BLaER1 (cell line): ENCODE measurements around the gene RRN3.
"Not testable (repeated sequence)": the region's sequence is repeated elsewhere in the genome, so short reads cannot be mapped to it uniquely, and the experiment has no call there.

Experiments used
- H3K27ac ChIP-seq: shearing (Covaris generic); formaldehyde crosslinking; 2 replicates; pipeline ENCODE4 v1.8.1; 2022
- H3K27me3 ChIP-seq: shearing (Covaris generic); formaldehyde crosslinking; 2 replicates; pipeline ENCODE4 v1.8.1; 2022
- H3K36me3 ChIP-seq: shearing (Covaris generic); formaldehyde crosslinking; 2 replicates; pipeline ENCODE4 v1.8.1; 2022
- H3K4me1 ChIP-seq: shearing (Covaris generic); formaldehyde crosslinking; 2 replicates; pipeline ENCODE4 v1.8.1; 2022
- H3K4me2 ChIP-seq: shearing (Covaris generic); formaldehyde crosslinking; 2 replicates; pipeline ENCODE4 v1.8.1; 2022
- H3K4me3 ChIP-seq: shearing (Covaris generic); formaldehyde crosslinking; 2 replicates; pipeline ENCODE4 v1.8.1; 2022
- H3K9ac ChIP-seq: shearing (Covaris generic); formaldehyde crosslinking; 2 replicates; pipeline ENCODE4 v1.8.1; 2022
- H3K9me3 ChIP-seq: shearing (Covaris generic); formaldehyde crosslinking; 2 replicates; pipeline ENCODE4 v1.8.1; 2022
- H4K20me1 ChIP-seq: shearing (Covaris generic); formaldehyde crosslinking; 2 replicates; pipeline ENCODE4 v1.8.1; 2022
- Cebpa-rat ChIP-seq: shearing (Covaris generic); IDR thresholded peaks from 2 replicates; pipeline ENCODE4 v1.8.1; 2022

The RRN3 gene

DNA sequence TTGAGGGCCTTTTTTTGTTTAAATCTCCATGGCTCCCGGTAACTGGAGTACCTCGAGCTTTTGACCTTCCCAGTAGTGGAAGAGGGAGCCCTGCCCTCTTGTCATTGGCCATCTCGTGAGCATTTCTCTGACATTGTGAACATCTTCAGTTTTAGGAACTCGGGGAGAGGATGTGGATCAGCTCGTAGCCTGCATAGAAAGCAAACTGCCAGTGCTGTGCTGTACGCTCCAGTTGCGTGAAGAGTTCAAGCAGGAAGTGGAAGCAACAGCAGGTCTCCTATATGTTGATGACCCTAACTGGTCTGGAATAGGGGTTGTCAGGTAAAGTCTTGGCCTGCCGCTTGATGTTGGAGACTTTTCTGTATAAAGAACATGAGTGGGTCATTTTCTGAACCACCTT lies 62.5 kb downstream of the RRN3 start:
- H3K27ac ChIP-seq: peak overlapping the region; percentile 75
- no peak for TF ChIP-seq Cebpa-rat
- H3K9ac ChIP-seq: peak overlapping the region; percentile 30; the same call in 1 of the 2 replicates
- no peaks in the 10 kb centered on the region for H3K9me3 ChIP-seq
- H3K27me3 ChIP-seq: no peaks in the 10 kb centered on the region
- peak overlapping the region; percentile 89 for H3K4me2 ChIP-seq
- peaks cover 54% of the 10 kb centered on the region for H3K4me1 ChIP-seq
- 0 out of 2 replicates have a peak overlapping the region, but pooled peaks have one; percentile 18 for H3K4me3 ChIP-seq
- peaks cover 73% of the 10 kb centered on the region for H4K20me1 ChIP-seq
- H3K36me3 ChIP-seq: peaks cover 82% of the 10 kb centered on the region

DNA sequence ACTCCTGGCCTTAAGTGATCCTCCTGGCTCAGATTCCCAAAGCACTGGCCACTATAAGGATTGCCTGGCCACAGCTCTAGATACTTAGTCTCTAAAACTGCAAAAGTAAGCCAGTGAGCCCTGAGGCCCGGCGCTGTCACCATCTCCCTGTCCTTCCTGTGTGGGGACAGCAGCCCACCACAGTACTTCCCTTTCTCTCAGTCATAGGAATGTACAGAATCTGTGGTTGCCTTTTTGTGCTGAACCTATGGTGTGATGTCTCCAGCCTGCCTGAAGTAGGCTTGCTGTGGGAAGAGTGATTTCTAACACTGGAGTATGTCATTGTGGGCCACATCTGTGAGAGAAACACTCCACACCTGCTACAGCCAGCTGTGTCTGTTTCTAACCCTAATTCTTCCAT lies 62.9 kb downstream of the RRN3 start:
- Histone ChIP-seq H3K9ac (peak overlapping the region; percentile 30; the same call in 1 of the 2 replicates), H3K36me3 (peaks cover 80% of the 10 kb centered on the region), H3K4me2 (peak overlapping the region; percentile 89), H3K27ac (peak overlapping the region; percentile 75), H3K9me3 (no peaks in the 10 kb centered on the region), H3K4me3 (0 out of 2 replicates have a peak overlapping the region, but pooled peaks have one; percentile 18), H3K4me1 (peaks cover 54% of the 10 kb centered on the region), H4K20me1 (peaks cover 76% of the 10 kb centered on the region), H3K27me3 (no peaks in the 10 kb centered on the region)
- TF ChIP-seq Cebpa-rat: no peak

DNA sequence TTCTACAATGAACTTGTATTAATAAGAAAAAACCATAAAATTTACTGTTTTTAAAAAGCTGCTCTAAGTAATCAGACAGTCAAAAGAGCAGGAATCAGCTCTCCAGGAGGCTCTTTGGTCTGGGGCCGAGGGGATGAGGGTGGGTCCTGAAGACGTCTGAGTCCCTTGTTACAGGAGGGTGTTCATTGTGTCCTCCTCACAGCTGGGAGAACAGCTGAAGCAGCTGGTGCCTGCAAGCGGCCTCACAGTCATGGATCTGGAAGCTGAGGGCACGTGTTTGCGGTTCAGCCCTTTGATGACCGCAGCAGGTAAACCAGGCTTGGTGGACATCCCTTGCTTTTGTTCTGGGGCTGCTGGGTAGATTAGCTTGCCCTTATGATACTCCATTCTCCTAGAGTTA lies 64.3 kb downstream of the RRN3 start:
- not testable (repeated sequence) for H3K4me2 ChIP-seq, H3K27ac ChIP-seq, H3K9me3 ChIP-seq, H3K27me3 ChIP-seq, H3K9ac ChIP-seq, H3K4me3 ChIP-seq
- Histone ChIP-seq H3K4me1 (peaks cover 47% of the 10 kb centered on the region), H4K20me1 (peaks cover 85% of the 10 kb centered on the region), H3K36me3 (peaks cover 80% of the 10 kb centered on the region)

DNA sequence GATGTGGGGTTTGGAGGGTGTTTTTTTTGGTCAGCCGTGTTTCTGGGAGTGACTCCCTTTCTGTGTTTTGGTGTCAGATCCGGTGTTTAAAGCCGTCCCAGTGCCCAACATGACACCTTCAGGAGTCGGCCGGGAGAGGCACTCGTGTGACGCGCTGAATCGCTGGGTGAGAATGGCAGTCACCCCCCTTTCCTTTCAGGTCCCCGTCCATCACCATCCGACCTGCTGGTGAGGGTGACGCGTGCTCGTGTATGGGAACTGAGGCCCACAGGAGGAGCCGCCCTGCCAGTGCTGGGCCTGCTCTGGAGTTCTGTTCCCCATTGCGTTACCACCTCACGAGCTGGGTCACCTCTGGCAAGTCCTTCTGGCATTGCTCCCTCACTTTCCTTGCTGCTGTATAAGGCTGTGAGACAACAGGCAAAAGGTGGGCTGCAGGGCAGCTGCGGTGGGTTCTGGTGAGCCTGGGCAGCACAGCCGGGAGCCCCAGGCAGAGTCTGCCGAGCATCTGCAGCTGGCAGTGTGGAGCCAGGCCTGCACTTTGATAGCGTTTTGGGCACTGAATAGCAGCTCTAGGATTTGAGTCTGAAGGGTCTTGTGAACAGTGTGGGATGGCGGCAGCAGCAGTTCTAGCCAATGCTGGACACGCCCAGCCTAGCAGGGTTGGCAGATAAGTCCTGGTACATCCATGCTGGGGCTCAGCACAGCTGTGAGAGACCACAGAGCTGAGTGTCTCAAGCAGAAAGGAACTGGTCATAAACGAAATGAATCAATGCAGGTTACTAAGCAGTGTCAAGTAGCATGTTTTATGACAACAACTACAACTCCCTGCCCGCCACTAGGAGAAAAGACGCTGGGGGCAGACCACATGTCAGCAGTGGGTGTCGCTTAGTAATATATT lies 65.0 kb downstream of the RRN3 start:
- H3K36me3 ChIP-seq: peaks cover 80% of the 10 kb centered on the region
- H3K9ac ChIP-seq: 0 out of 2 replicates have a peak overlapping the region, but pooled peaks have one; percentile 24
- H3K4me1 ChIP-seq: peaks cover 40% of the 10 kb centered on the region
- H3K27ac ChIP-seq: 0 out of 2 replicates have a peak overlapping the region, but pooled peaks have one; percentile 35
- not testable (repeated sequence) for H3K9me3 ChIP-seq, H3K4me2 ChIP-seq, H3K27me3 ChIP-seq, H3K4me3 ChIP-seq
- H4K20me1 ChIP-seq: peaks cover 85% of the 10 kb centered on the region

DNA sequence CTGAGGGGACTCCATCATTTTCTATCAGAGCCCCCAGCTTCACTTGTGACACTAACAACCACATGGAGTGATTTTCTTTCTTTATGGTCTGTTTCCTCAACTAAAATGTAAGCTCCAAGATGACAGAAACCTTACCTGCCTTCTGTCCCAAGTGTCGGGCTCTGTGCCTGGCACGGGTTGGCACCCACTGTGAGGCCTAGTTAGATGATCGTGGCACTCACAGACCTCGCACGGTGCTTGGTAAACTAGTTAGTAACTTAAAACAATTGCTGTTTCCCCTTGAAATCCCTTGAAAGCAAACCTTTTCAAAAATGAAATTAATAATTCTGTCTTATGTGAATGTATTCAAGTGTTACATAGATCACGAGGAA lies 65.7 kb downstream of the RRN3 start:
- peaks cover 80% of the 10 kb centered on the region for H3K36me3 ChIP-seq
- peaks cover 85% of the 10 kb centered on the region for H4K20me1 ChIP-seq
- not testable (repeated sequence) for H3K9ac ChIP-seq, H3K9me3 ChIP-seq, H3K27me3 ChIP-seq, H3K27ac ChIP-seq, H3K4me3 ChIP-seq, H3K4me2 ChIP-seq
- peaks cover 32% of the 10 kb centered on the region for H3K4me1 ChIP-seq

DNA sequence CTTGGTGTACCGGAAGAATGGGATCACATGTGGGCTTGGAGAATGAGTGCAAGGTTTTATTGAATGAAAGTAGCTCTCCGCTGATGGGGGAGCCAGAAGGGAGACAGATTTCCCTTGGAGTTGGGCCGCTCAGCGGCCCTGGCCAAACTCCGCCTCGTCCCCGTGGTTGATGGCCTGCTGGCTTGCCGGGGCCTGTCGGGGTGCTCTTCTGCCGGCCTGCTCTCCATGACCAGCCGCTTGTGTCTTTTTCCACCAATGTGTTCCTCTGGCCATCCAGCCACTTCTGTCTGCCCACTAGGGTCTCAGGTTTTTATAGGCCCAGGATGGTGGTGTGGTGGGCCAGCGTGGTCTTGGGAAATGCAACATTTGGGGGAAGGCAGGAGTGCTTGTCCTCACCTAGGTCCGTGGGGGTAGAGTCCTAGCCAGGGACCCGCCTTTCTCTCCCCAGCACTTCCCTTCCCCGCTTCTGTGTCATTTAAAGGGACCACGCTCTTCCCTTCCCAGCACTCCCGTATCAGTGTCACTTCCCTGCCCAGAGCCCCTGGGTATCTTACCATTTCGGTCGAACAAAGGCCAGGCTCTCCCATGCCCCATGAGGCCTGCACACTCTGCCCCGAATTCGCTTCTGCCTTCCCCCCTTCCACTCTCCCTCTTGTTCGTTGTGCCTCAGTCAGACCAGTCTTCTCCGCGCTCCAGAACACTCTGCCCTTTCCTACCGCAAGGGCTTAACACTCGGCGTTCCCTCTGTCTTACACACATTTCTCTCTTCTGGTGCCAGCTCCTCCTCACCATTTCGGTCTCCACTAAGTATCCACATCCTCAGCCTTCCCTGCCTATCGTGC lies 66.3 kb downstream of the RRN3 start:
- not testable (repeated sequence) for H3K9me3 ChIP-seq, H3K4me2 ChIP-seq, H3K27me3 ChIP-seq, H3K4me3 ChIP-seq, H3K9ac ChIP-seq, H3K27ac ChIP-seq
- peaks cover 26% of the 10 kb centered on the region for H3K4me1 ChIP-seq
- peaks cover 86% of the 10 kb centered on the region for H4K20me1 ChIP-seq
- H3K36me3 ChIP-seq: peaks cover 80% of the 10 kb centered on the region

DNA sequence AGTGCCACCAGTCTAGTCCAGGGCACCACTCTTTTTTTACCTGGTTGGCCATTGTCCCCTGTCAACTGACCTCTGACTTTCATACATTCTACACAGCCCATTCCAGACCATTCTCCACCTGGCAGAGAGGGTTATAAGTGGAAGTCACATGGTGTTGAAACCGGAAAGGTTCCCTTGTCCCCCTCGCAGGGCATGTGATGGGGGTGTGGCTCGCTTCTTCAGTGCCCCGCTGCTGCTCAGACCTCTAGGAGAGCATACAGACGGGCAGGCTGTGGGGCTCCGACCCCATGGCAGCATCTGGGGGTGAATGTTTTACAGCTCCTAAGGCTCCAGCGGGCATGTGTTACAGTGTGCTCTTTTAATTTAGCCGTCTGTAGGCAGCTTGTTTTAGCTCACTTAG lies 67.0 kb downstream of the RRN3 start:
- peaks cover 78% of the 10 kb centered on the region for H3K36me3 ChIP-seq
- H3K4me1 ChIP-seq: peaks cover 20% of the 10 kb centered on the region
- not testable (repeated sequence) for H3K27me3 ChIP-seq, H3K4me3 ChIP-seq, H3K27ac ChIP-seq, H3K4me2 ChIP-seq, H3K9me3 ChIP-seq, H3K9ac ChIP-seq
- H4K20me1 ChIP-seq: peaks cover 85% of the 10 kb centered on the region

DNA sequence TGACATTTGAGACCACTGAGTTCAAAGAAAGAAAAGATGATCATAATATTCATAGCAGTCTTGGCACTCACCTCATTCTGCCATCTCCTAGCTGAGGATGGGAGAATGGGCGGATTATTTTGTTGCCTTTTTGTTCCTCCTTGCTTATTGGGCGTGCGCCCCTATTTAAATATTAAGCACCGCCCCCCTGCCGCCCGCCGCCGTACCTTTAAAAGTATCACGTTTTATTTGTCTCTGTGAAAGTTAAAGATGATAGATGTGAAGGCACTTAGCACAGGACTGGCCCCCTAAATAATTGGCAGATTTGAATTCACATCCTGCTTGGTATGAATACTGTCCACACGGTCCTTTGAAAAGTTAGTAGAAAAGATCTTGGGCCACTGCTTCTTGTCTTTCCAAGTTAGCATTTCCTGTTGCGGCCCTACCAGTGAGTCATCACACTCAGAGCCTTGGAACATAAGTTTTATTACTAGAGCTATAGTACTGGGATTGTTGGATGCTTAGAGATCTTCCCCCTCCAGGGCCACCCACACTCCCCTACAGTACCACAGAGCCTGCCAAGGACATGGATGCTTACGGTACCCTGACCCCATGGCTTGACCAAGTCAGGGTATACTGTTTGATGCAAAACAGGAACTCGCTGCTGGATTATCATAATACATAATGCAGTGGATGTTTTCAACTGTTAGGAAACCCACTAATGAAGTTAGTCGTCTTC lies 68.7 kb downstream of the RRN3 start:
- Histone ChIP-seq H3K36me3 (peaks cover 89% of the 10 kb centered on the region), H4K20me1 (peaks cover 92% of the 10 kb centered on the region)
- not testable (repeated sequence) for H3K4me1 ChIP-seq, H3K4me3 ChIP-seq, H3K4me2 ChIP-seq, H3K27me3 ChIP-seq, H3K9ac ChIP-seq, H3K9me3 ChIP-seq, H3K27ac ChIP-seq

DNA sequence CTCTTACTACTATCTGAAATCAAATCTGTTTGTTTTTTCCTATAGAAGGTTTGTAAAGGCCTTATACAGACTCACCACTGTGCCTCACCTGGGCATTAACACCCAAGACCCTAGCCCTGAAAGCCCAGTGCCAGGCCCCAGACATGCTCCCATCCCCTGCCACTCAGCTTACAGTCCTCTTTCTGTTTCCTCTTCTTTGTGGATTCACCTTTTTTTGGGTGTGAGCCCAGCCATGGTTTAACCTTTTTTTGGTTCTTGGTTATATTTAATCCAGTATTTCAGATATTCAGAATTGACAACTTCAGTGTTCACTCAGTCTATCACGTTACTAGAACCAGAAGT lies 69.2 kb downstream of the RRN3 start:
- H3K27ac ChIP-seq, H3K9ac ChIP-seq, H3K4me1 ChIP-seq, H3K4me3 ChIP-seq, H3K9me3 ChIP-seq, H3K27me3 ChIP-seq, H3K4me2 ChIP-seq: not testable (repeated sequence)
- Histone ChIP-seq H4K20me1 (peaks cover 89% of the 10 kb centered on the region), H3K36me3 (peaks cover 92% of the 10 kb centered on the region)

DNA sequence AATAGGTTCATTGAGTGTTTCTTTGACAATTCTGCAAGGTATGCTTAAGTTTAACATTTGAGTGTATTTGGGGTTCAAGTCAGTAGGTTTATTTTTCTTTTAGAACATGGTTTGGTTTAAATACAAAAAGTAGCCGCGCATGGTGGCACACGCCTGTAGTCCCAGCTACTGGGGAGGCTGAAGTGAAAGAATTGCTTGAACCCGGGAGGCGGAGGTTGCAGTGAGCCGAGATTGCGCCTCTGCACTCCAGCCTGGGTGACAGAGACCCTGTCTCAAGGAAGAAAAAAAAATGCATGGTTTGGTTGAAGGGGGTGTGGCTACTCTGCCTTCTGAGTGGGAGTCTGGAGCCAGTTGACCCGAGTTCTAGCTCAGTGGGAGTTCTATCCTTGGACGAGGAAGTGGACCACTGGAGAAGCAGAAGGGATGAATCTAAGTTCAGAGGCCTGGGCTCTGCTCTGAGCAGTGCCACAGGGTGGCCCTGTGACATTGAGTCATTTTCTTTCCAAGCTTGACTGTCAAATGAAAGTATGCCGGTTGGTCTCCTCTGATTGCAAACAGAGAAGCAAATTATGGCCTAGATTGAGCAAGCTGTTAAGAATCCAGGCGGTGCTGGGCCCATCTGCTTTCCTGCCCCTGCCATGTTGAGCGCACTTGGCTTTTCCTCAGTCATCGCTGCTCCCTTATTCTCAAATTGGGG lies 70.5 kb downstream of the RRN3 start:
- H3K4me2 ChIP-seq, H3K27ac ChIP-seq, H3K9ac ChIP-seq, H3K4me1 ChIP-seq, H3K9me3 ChIP-seq, H3K27me3 ChIP-seq, H3K4me3 ChIP-seq: not testable (repeated sequence)
- peaks cover 77% of the 10 kb centered on the region for H4K20me1 ChIP-seq
- peaks cover 91% of the 10 kb centered on the region for H3K36me3 ChIP-seq

DNA sequence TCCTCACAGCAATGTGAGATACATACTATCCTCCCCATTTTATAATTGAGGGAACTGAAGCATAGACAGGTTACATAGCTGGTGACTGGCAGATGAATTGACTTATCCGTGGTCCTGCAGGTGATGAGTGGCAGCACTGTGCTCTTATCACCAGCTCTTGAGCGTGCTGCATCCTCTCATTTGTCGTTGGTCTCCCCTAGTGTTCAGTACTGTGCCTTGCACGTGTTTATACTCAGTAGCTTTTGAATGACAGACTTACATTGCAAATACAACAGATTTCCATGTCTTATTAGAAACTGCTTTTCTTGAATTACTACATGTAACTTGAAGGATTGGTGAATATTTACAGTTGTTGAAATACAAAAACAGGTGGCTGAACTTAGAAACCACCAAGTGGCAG lies 71.9 kb downstream of the RRN3 start:
- not testable (repeated sequence) for H3K4me2 ChIP-seq, H3K27ac ChIP-seq, H3K27me3 ChIP-seq, H3K4me3 ChIP-seq, H3K9ac ChIP-seq, H3K4me1 ChIP-seq, H3K9me3 ChIP-seq
- peaks cover 63% of the 10 kb centered on the region for H4K20me1 ChIP-seq
- peaks cover 90% of the 10 kb centered on the region for H3K36me3 ChIP-seq

DNA sequence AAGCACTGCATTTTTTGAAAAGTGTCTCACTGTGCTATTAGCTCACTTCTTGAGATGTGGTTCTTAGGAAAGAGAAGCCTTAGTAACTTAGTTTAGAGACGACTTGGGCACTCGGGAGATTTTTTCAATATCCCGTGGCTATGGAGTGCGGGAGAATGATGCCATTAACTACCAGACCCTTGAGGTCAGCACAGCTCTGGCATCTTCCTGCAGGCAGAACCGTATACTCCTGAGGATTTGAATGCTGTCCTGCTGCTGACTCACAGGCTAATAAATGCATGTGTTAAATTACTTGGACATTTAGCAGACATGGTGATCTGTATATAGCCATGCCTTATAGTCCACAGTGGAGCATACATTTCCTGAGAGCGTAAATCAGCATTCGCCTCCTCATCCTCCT lies 72.6 kb downstream of the RRN3 start:
- Histone ChIP-seq H4K20me1 (peaks cover 59% of the 10 kb centered on the region), H3K36me3 (peaks cover 90% of the 10 kb centered on the region)
- not testable (repeated sequence) for H3K9ac ChIP-seq, H3K4me3 ChIP-seq, H3K9me3 ChIP-seq, H3K27me3 ChIP-seq, H3K27ac ChIP-seq, H3K4me1 ChIP-seq, H3K4me2 ChIP-seq

DNA sequence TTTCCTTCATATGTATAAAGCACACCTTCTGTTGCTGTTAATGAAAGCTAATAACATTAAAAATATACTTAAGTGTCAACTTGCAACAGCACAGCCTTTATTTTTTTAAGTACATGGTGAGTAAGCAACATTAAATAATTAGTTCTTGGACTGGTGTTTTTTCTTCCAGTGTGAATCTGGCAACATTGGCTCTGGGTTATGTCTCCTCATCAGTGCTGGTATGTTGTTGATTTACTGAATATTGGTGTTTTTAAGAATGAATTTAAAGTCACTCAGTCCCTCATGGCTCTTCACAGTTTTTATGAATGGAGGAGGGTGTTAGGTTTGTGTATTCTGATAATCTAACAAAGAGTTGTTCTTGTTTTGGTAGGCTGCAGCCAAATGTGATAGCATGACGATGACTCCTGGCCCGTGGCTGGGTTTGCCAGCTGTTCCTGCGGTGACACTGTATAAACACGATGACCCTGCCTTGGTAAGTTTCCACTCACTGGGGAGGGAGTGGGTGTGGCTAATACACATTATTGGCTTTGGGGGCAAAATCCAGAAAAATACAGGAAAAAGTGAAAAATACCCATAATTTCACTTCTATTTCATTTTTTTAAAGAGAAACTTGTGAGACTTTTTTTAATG lies 77.0 kb downstream of the RRN3 start:
- H3K9me3 ChIP-seq, H3K27me3 ChIP-seq, H3K4me3 ChIP-seq, H3K4me2 ChIP-seq: not testable (repeated sequence)
- peaks cover 40% of the 10 kb centered on the region for H3K4me1 ChIP-seq
- peaks cover 71% of the 10 kb centered on the region for H3K36me3 ChIP-seq
- peaks cover 28% of the 10 kb centered on the region for H4K20me1 ChIP-seq
- 0 out of 2 replicates have a peak overlapping the region, but pooled peaks have one; percentile 5 for H3K9ac ChIP-seq
- 0 out of 2 replicates have a peak overlapping the region, but pooled peaks have one; percentile 37 for H3K27ac ChIP-seq
